ENCODE results near the gene RASA3. TPM values are rescaled to one million over a fixed set of nuclear protein-coding genes. Genes with fewer than 3 reads are reported as not detected.
A peak's percentile ranks its signal among the peaks of the same experiment; 100 is the strongest.

Gene RASA3
- total and polyA plus RNA-seq, 11 donors = 4.8 to 24.2 (median 9.7) TPM

GRCh38 chr13:113945857-113946408 is 186.5 kb downstream of the RASA3 start:
- ATAC-seq (no peak), DNase-seq (peak in 2 of 5 donors; percentile 16 to 55)
- Histone ChIP-seq H3K36me3 (no peaks in the 10 kb centered on the region), H3K27ac (no peak overlapping the region), H3K4me3 (no peak overlapping the region), H3K27me3 (no peaks in the 10 kb centered on the region), H3K9me3 (no peaks in the 10 kb centered on the region), H3K4me1 (peaks cover 0 to 13% (median 4%) of the 10 kb centered on the region in 12 donors)
- 89 to 96% (median 94%) methylated on average over 26 of the region's 26 CpGs for WGBS, 4 donors
- intact Hi-C loops (cut with DNase I) = loop anchor here in 6 of 10 donors (1.0 to 5.0 kb wide), 3 partner anchors 129 kb away; no protein-coding TSS in a partner anchor
- TF ChIP-seq POLR2A (IDR thresholded peaks at IDR 0.05) (no peak), CTCF (IDR thresholded peaks at IDR 0.05) (no peak)

- no peak overlapping the region for H3K27ac ChIP-seq
- intact Hi-C loops (cut with DNase I) = no loop called here
- 87 to 89% (median 87%) methylated on average over 8 to 19 of the region's 19 CpGs for WGBS, 4 donors
- H3K4me1 ChIP-seq = peaks cover 0 to 9% (median 0%) of the 10 kb centered on the region in 12 donors
- H3K27me3 ChIP-seq = no peaks in the 10 kb centered on the region
- no peak overlapping the region for H3K4me3 ChIP-seq
- H3K9me3 ChIP-seq = no peaks in the 10 kb centered on the region
- TF ChIP-seq POLR2A (IDR thresholded peaks at IDR 0.05) = no peak
- TF ChIP-seq CTCF (IDR thresholded peaks at IDR 0.05) = no peak
- no peaks in the 10 kb centered on the region for H3K36me3 ChIP-seq
- ATAC-seq (no peak), DNase-seq (peak in 2 of 5 donors; percentile 20 to 42)
Observed at GRCh38 chr13:113943821-113944565, 188.4 kb downstream of the RASA3 start.

- ATAC-seq = no peak
- Histone ChIP-seq H3K4me3 (no peak overlapping the region), H3K9me3 (no peaks in the 10 kb centered on the region)
Observed at GRCh38 chr13:113942591-113943103, 189.8 kb downstream of the RASA3 start.

More at GRCh38 chr13:113942591-113943103, 189.8 kb downstream of the RASA3 start:
- peak in 1 of 5 donors; percentile 55 for DNase-seq
- intact Hi-C loops (cut with DNase I) = no loop called here
- WGBS, 4 donors = 91 to 96% (median 95%) methylated on average over 16 to 23 of the region's 23 CpGs
- no peaks in the 10 kb centered on the region for H3K27me3 ChIP-seq
- no peak overlapping the region for H3K27ac ChIP-seq
- H3K4me1 ChIP-seq = peaks cover 0 to 22% (median 5%) of the 10 kb centered on the region in 12 donors
- no peak for TF ChIP-seq CTCF (IDR thresholded peaks at IDR 0.05)
- no peak for TF ChIP-seq POLR2A (IDR thresholded peaks at IDR 0.05)
- H3K36me3 ChIP-seq = no peaks in the 10 kb centered on the region
